Esophagus squamous epithelium (tissue), 5 donors: ENCODE data around the gene PTCD3. TPM values are rescaled to one million over a fixed set of nuclear protein-coding genes. Genes with fewer than 3 reads are reported as not detected.

ENCODE experiments used
- DNase-seq: peaks from one replicate; lab custom pipeline; 2025; lab: John Stamatoyannopoulos, UW
- H3K27ac ChIP-seq, 4 donors: fragments of 200-600 bp; sonication (generic); one replicate each; pipeline ENCODE4 v1.5.1; 2016 to 2019; ENCODE audit warnings: mild to moderate bottlenecking in 1 of 4
- H3K27me3 ChIP-seq, 4 donors: fragments of 200-600 bp; sonication (generic); 1 replicate in 3 of 4; 2 replicates in 1 of 4; pipeline versions ENCODE4 v1.5.1 to v1.6.0; 2017 to 2021; ENCODE audit warnings: antibody characterized with exemption in 1 of 4
- H3K36me3 ChIP-seq, 3 donors: fragments of 200-600 bp; sonication (generic); one replicate each; pipeline ENCODE4 v1.5.1; 2016 to 2019
- H3K4me1 ChIP-seq, 3 donors: fragments of 200-600 bp; sonication (generic); one replicate each; pipeline ENCODE4 v1.5.1; 2017 to 2019
- H3K4me3 ChIP-seq, 4 donors: fragments of 200-600 bp; sonication (generic); 1 replicate in 3 of 4; 2 replicates in 1 of 4; pipeline ENCODE4 v1.5.1; 2016 to 2019; ENCODE audit warnings: mild to moderate bottlenecking in 2 of 4, moderate library complexity in 1 of 4
- H3K9me3 ChIP-seq, 3 donors: fragments of 200-600 bp; sonication (generic); one replicate each; pipeline ENCODE4 v1.5.1; 2016 to 2019
- CTCF ChIP-seq, 6 experiments: fragments of 450-650 bp in 4 of 6; fragments of 200-600 bp in 2 of 6; sonication (generic) in 2 of 6; IDR thresholded peaks; one replicate each; pipeline ENCODE4 v1.5.1; 2016 to 2019; ENCODE audit warnings: antibody characterized with exemption in 6 of 6, mild to moderate bottlenecking in 4 of 6, moderate library complexity in 4 of 6
- POLR2A ChIP-seq, 4 donors: fragments of 450-650 bp; IDR thresholded peaks; one replicate each; pipeline ENCODE4 v1.6.1; 2017; ENCODE audit warnings: antibody characterized with exemption in 4 of 4, mild to moderate bottlenecking in 4 of 4, moderate library complexity in 3 of 4
- WGBS, 2 donors: methylation state at CpG; one replicate each; pipeline ENCODE4 v1.1.5; 2018; 5-methylcytosine and 5-hydroxymethylcytosine counted together
- intact Hi-C: fragments of 100-400 bp; cut with DNase I; formaldehyde crosslinking; loops from one replicate; pipeline ENCODE4 v1.15.0; 2022
- total RNA-seq, 4 donors: library from RNA; depleted of rRNA; stranded (reverse); fragments of >200 nt; gene quantifications; one replicate each; pipeline ENCODE4 v1.1.0, GENCODE V29; 2016
- donor health status: DM: yes; HTN: yes; CAD: no.

Gene PTCD3
- total RNA-seq, 4 donors from 2014 or later = 16.7 to 63.9 (median 53.1) TPM

GRCh38 chr2:86074256-86074655, 31.8 kb upstream of the PTCD3 start:
- intact Hi-C loops = loop anchor here (10.0 kb wide), 1 partner anchor 189 kb away; the partner anchor contains the start of gene ST3GAL5
- Histone ChIP-seq H3K27me3 (no peaks in the 10 kb centered on the region), H3K9me3 (no peaks in the 10 kb centered on the region), H3K4me1 (peaks cover 7 to 14% (median 9%) of the 10 kb centered on the region in 3 donors), H3K36me3 (peaks cover 18 to 94% (median 33%) of the 10 kb centered on the region in 3 donors), H3K4me3 (no peak overlapping the region), H3K27ac (no peak overlapping the region)
- WGBS, 2 donors = 84 to 100% methylated on average over 2 to 3 of the region's 3 CpGs
- TF ChIP-seq POLR2A (IDR thresholded peaks at IDR 0.05) (no peak), CTCF (IDR thresholded peaks at IDR 0.05) (no peak)
- DNase-seq = no peak

- H3K4me3 ChIP-seq = no peak overlapping the region
- intact Hi-C loops = loop anchor here (10.0 kb wide), 1 partner anchor 190 kb away; the partner anchor contains the start of gene ST3GAL5
These were observed 31.2 kb upstream of the PTCD3 start for GRCh38 chr2:86074811-86075210.

GRCh38 chr2:86075886-86076285, 30.1 kb upstream of the PTCD3 start:
- H3K36me3 ChIP-seq = peaks cover 15 to 94% (median 22%) of the 10 kb centered on the region in 3 donors
- intact Hi-C loops = loop anchor here (10.0 kb wide), 1 partner anchor 191 kb away; the partner anchor contains the start of gene ST3GAL5
- no peaks in the 10 kb centered on the region for H3K9me3 ChIP-seq
- no peak for DNase-seq
- H3K4me1 ChIP-seq = peaks cover 7 to 28% (median 9%) of the 10 kb centered on the region in 3 donors
- TF ChIP-seq POLR2A (IDR thresholded peaks at IDR 0.05) = no peak
- TF ChIP-seq CTCF (IDR thresholded peaks at IDR 0.05) = no peak
- WGBS, 2 donors = 94 to 99% methylated on average over 5 of the region's 5 CpGs
- no peak overlapping the region for H3K4me3 ChIP-seq
- no peaks in the 10 kb centered on the region for H3K27me3 ChIP-seq
- no peak overlapping the region for H3K27ac ChIP-seq

More at GRCh38 chr2:86074811-86075210, 31.2 kb upstream of the PTCD3 start:
- no peak for TF ChIP-seq POLR2A (IDR thresholded peaks at IDR 0.05)
- TF ChIP-seq CTCF (IDR thresholded peaks at IDR 0.05) = no peak
- DNase-seq = no peak
- peaks cover 7 to 18% (median 9%) of the 10 kb centered on the region in 3 donors for H3K4me1 ChIP-seq
- H3K36me3 ChIP-seq = peaks cover 15 to 94% (median 27%) of the 10 kb centered on the region in 3 donors
- H3K9me3 ChIP-seq = no peaks in the 10 kb centered on the region
- no peaks in the 10 kb centered on the region for H3K27me3 ChIP-seq
- WGBS, 2 donors = 95% methylated on average over 8 of the region's 15 CpGs; no CpG with 5 or more reads in 1 of the 2 donors
- no peak overlapping the region for H3K27ac ChIP-seq

DNA sequence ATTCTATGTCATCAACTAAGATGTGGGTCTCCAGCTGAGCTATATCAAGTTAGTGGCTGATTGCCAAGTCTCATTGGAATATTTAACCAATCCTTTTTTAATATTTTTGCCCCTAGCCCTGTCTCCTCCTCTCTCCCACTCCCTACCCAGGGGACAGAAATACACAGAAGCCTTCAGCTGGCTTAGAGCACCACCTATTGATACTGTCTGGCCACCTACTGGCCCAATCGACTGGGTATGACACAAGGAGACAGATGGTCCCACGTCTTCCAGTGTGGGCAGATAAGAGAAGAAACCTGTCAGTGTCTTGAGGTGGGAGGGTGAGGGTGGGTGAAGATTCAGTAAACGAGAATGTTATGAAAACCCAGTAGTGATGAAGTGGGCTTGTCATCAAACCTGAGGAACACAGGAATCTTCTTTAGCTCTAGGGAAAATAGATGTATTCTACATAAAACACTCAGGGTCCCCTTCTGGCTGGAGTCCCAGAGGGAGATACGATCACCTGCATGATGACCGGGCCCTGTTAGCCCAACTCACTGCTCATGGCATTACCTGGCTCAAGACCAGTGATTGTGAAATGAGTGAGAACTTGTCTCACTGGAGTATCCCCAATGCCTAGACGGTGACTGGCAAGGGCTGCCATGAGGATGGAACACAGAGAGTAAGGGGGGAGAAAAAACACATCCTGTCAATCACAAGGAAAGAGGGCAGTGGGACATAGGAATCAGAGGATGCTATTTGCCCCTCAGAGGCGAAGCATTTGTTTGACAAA, 27.1 kb upstream of the PTCD3 start:
- intact Hi-C loops = loop anchor here (10.0 kb wide), 1 partner anchor 194 kb away; the partner anchor contains the start of gene ST3GAL5
- Histone ChIP-seq H3K9me3 (no peaks in the 10 kb centered on the region), H3K36me3 (peaks cover 15 to 94% (median 22%) of the 10 kb centered on the region in 3 donors), H3K27me3 (no peaks in the 10 kb centered on the region), H3K4me1 (peaks cover 0 to 15% (median 0%) of the 10 kb centered on the region in 3 donors), H3K4me3 (no peak overlapping the region), H3K27ac (no peak overlapping the region)
- no peak for DNase-seq
- TF ChIP-seq CTCF (IDR thresholded peaks at IDR 0.05) (peak in 5 of 6 experiments; percentile 25 to 49 (median 45)), POLR2A (IDR thresholded peaks at IDR 0.05) (no peak)
- 50 to 66% methylated on average over 7 of the region's 7 CpGs for WGBS, 2 donors
